Cardiac fibroblast (primary cell): Measurements from ENCODE around the gene ARID1B.
A peak's percentile ranks its signal among the peaks of the same experiment; 100 is the strongest.

Source experiments
- DNase-seq, 2 donors: peaks; one replicate each; pipeline versions ENCODE4 v3.0.0 to v3.0.0-alpha.2; 2010; ENCODE audit warnings: low read depth in 2 of 2
- H3K4me3 ChIP-seq, 2 donors: replicated peaks in 1 of 2; 1 replicate in 1 of 2; 2 replicates in 1 of 2; pipeline ENCODE4 v1.5.1; 2011; ENCODE audit warnings: low read depth in 2 of 2, low read length in 2 of 2, mild to moderate bottlenecking in 2 of 2, moderate library complexity in 1 of 2
- TF ChIP-seq, protein P1 (sequence below): IDR thresholded peaks from one replicate; pipeline ENCODE4 v1.5.1; 2011; ENCODE audit warnings: low read depth, mild to moderate bottlenecking, low read length, inconsistent platforms

ARID1B gene

GRCh38 chr6:156803353-156803752 is 26.2 kb downstream of the ARID1B start:
- no peak for DNase-seq
- TF ChIP-seq, protein P1, sequence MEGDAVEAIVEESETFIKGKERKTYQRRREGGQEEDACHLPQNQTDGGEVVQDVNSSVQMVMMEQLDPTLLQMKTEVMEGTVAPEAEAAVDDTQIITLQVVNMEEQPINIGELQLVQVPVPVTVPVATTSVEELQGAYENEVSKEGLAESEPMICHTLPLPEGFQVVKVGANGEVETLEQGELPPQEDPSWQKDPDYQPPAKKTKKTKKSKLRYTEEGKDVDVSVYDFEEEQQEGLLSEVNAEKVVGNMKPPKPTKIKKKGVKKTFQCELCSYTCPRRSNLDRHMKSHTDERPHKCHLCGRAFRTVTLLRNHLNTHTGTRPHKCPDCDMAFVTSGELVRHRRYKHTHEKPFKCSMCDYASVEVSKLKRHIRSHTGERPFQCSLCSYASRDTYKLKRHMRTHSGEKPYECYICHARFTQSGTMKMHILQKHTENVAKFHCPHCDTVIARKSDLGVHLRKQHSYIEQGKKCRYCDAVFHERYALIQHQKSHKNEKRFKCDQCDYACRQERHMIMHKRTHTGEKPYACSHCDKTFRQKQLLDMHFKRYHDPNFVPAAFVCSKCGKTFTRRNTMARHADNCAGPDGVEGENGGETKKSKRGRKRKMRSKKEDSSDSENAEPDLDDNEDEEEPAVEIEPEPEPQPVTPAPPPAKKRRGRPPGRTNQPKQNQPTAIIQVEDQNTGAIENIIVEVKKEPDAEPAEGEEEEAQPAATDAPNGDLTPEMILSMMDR: no peak
- H3K4me3 ChIP-seq: no peak overlapping the region

DNA sequence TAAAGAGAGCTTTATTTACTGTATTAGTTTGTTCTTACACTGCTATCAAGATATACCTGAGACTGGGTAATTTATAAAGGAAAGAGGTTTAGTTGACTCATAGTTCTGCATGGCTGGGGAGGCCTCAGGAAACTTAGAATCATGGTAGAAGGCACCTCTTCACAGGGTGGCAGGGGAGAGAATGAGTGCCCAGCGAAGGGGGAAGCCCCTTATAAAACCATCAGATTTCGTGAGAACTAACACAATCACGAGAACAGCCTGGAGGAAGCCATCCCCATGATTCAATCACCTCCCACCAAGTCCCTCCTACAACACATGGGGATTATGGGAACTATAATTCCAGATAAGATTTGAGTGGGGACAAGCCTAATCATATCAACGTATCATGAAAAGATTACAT is 27.2 kb downstream of the ARID1B start:
- no peak overlapping the region for H3K4me3 ChIP-seq
- DNase-seq: no peak
- TF ChIP-seq, protein P1: no peak

- DNase-seq: no peak
- TF ChIP-seq, protein P1: no peak
- no peak overlapping the region for H3K4me3 ChIP-seq
Observed at GRCh38 chr6:156806155-156806554, 29.0 kb downstream of the ARID1B start.

DNA sequence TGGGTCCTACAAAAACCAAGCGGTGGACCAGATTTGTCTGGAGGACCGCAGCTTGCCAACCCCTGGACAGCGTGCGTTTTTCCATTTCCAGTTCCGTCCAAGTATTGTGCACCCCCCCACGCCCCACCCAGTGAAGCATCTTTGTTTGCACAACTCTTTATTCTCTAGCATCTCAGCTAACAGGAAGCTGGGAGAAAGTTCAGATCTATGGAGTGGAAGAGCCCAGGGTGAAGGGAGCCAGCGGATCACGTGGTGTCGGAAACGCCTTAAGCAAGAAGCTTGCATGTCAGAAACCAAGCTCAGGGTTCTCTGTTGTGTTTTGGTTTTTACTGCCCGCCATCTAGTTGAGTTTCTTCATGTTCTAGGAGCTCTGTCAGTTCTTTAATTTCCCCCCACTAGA is 29.9 kb downstream of the ARID1B start:
- TF ChIP-seq, protein P1: no peak
- H3K4me3 ChIP-seq: no peak overlapping the region
- DNase-seq: no peak

DNA sequence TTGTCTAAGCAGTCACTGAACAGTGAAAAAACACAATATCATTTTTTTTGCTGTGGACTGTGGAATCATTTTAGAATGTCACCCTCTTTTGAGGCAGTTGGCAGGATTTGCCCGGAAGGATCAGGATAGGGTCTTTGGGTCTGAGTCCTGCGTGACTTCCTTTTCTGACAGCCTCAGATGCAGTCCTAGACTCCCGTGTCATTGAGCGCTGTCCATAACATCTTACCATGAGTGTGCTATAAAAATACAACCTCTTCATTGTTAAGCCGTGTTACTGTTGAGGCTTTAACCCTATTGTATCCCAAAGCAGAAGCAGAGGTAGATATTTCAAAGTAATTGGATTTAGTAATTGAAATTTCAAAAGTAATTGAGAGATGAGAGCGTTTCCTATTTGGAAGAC is 30.6 kb downstream of the ARID1B start:
- TF ChIP-seq, protein P1: no peak
- DNase-seq: no peak
- no peak overlapping the region for H3K4me3 ChIP-seq

DNA sequence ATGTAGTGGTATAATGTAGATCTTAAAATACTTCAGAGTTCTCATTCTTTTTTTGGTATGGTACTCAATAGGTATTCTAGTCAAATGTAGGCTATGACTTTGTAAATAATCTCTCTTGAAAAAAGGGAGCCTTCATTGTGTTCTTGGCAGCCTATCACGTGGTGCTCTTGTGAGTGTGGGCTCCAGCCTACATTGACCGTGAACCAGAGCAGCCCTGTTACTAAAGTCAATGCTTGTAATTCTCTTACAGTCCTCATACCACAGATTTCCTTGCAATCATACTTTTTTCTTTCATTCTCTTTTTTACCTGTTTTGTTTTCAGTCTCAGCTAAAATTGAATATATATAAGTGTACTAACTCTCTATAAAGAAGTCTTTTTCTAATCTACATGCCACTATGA is 31.1 kb downstream of the ARID1B start:
- peak; percentile 42 to 59 for DNase-seq
- TF ChIP-seq, protein P1: no peak
- no peak overlapping the region for H3K4me3 ChIP-seq

DNA sequence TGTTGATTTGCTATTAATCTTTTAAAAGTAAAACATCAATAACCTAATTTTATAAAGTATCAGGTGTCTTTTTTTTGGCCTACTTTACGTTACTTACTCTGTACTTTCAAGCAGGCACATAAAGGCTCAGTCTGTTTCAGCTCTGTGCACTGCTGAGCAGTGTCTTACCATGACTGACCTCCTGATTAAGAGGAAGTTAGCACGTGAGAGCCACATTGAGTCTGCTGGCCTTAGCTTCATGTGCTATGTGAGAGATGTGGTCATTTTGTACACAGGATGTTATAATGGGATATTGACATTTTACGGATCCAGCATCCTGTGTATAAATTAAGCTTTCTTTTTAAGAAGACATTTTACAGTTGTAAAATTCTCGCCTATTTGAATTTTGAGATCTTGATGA is 31.9 kb downstream of the ARID1B start:
- TF ChIP-seq, protein P1: no peak
- peak; percentile 56 to 61 for DNase-seq
- H3K4me3 ChIP-seq: no peak overlapping the region
